ENCODE data around the gene SOHLH1. TPM values are rescaled to one million over a fixed set of nuclear protein-coding genes. Genes with fewer than 3 reads are reported as not detected.

The SOHLH1 gene
- total and polyA plus RNA-seq, 2 of the 13 experiments (the other 11 are each of a cell fraction or from before 2014, with no cell fraction given): 0.15 TPM

DNA sequence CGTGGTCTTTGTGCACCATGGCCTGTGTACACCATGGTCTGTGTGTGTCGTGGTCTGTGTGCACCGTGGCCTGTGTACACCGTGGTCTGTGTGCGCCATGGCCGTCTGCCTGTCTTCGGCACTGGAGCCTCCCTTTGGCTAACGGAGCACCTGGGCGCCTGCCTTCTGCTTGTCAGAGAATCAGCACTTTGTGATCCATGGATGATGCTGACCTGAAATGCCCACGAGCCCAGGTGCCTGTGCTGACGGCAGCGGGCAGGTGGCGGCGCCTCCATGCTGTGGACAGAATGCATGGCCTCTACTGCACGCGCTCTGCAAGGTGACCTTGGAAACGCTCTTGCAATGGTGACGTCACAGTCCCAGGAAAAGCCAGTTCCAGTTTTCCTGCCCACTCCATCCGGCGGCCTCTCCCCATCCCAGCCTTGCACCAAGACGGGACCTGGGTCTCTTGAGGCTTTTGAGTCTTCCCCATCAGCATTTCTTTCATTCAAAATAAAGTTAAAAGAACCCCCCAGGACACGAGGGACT is 21.6 kb downstream of the SOHLH1 start:
- BruUV-seq (replicated peaks): no TSS peak
- H3K79me2 ChIP-seq (ENCODE audit: insufficient read depth, low read length): no peaks in the 10 kb centered on the region
- in situ Hi-C loops (cut with HindIII; ENCODE audit: extremely low pct_ligation_motif_present, low pct_unique_long_range_greater_than_20kb) (no loop called here), intact Hi-C loops (cut with micrococcal nuclease; ENCODE audit: unreplicated experiment) (no loop called here)
- no peak for DNase-seq (ENCODE audit: low spot score)
- no peak overlapping the region for H3K4me3 ChIP-seq (replicated peaks in 1 of 3; ENCODE audit: insufficient read depth in 1 of 3, low read depth in 2 of 3, low read length in 3 of 3)
- ChIA-PET CTCF (ENCODE audit: low intra/inter-chr PET ratio, low total read pairs) (no interaction called here), POLR2A (no interaction called here)
- 0 out of 2 replicates have a peak, but pooled peaks cover 2% of the 10 kb centered on the region for H4K20me1 ChIP-seq (ENCODE audit: insufficient read depth, low read length)
- H3K36me3 ChIP-seq (replicated peaks in 1 of 2; ENCODE audit: control insufficient read depth in 1 of 2, insufficient read depth in 2 of 2, low read length in 2 of 2): no peaks in the 10 kb centered on the region
- H3K9ac ChIP-seq (ENCODE audit: insufficient read depth, low read depth, low read length): no peak overlapping the region
- no peak overlapping the region for H3K4me2 ChIP-seq (ENCODE audit: low read depth, low read length)
- no peak for ATAC-seq
- no peak overlapping the region for H2AFZ ChIP-seq (ENCODE audit: low read length)
- H3K9me3 ChIP-seq (ENCODE audit: low read length): no peaks in the 10 kb centered on the region
- TF ChIP-seq CREB1 (IDR thresholded peaks at IDR 0.05) (peak; percentile 97), CREB1 (CRISPR knock-in tag; IDR thresholded peaks at IDR 0.05) (no peak), NCOA5 (CRISPR knock-in tag; IDR thresholded peaks at IDR 0.05) (no peak), BCL3 (CRISPR knock-in tag; IDR thresholded peaks at IDR 0.05) (no peak), ATF7 (IDR thresholded peaks at IDR 0.05) (peak; percentile 88), ATF7 (CRISPR knock-in tag; IDR thresholded peaks at IDR 0.05) (no peak), ZNF784 (CRISPR knock-in tag; IDR thresholded peaks at IDR 0.05; ENCODE audit: borderline replicate concordance) (no peak), CREM (IDR thresholded peaks at IDR 0.05) (no peak), CREM (CRISPR knock-in tag; IDR thresholded peaks at IDR 0.05) (no peak), HMG20B (CRISPR knock-in tag; conservative IDR thresholded peaks at IDR 0.05) (no peak)
- TF ChIP-seq, protein P1, sequence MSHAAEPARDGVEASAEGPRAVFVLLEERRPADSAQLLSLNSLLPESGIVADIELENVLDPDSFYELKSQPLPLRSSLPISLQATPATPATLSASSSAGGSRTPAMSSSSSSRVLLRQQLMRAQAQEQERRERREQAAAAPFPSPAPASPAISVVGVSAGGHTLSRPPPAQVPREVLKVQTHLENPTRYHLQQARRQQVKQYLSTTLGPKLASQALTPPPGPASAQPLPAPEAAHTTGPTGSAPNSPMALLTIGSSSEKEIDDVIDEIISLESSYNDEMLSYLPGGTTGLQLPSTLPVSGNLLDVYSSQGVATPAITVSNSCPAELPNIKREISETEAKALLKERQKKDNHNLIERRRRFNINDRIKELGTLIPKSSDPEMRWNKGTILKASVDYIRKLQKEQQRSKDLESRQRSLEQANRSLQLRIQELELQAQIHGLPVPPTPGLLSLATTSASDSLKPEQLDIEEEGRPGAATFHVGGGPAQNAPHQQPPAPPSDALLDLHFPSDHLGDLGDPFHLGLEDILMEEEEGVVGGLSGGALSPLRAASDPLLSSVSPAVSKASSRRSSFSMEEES (CRISPR knock-in tag; IDR thresholded peaks at IDR 0.05): no peak
- TF ChIP-seq, protein P2, sequence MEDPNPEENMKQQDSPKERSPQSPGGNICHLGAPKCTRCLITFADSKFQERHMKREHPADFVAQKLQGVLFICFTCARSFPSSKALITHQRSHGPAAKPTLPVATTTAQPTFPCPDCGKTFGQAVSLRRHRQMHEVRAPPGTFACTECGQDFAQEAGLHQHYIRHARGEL (CRISPR knock-in tag; IDR thresholded peaks at IDR 0.05): no peak
- no peak overlapping the region for H3K27ac ChIP-seq (ENCODE audit: extremely low read length, insufficient read depth, low read length)
- WGBS (ENCODE audit: low lambda C conversion rate): 33% methylated on average over 1 of the region's 22 CpGs
- FAIRE-seq: no peak
- no peaks in the 10 kb centered on the region for H3K4me1 ChIP-seq (ENCODE audit: insufficient read depth, low read length)
- peaks cover 4 to 52% of the 10 kb centered on the region in 2 experiments for H3K27me3 ChIP-seq (ENCODE audit: control insufficient read depth in 1 of 2, insufficient read depth in 2 of 2, low read length in 2 of 2)

Measured in HepG2 (cell line).